CD4-positive, CD25-positive, alpha-beta regulatory T cell (primary cell): Measurements from ENCODE around the gene ZNF268. TPM values are rescaled to one million over a fixed set of nuclear protein-coding genes. Genes with fewer than 3 reads are reported as not detected.
A peak's percentile ranks its signal among the peaks of the same experiment; 100 is the strongest.
"Not testable (repeated sequence)": the region's sequence is repeated elsewhere in the genome, so short reads cannot be mapped to it uniquely, and the experiment has no call there.

Source experiments
- ATAC-seq, 2 donors: fragments of 150-1000 bp; cut with Tn5 transposase; one replicate each; pipeline ENCODE4 v1.10.0; 2021; ENCODE audit warnings: low read depth in 2 of 2, moderate number of reproducible peaks in 2 of 2, moderate library complexity in 1 of 2
- DNase-seq, 3 donors: peaks; one replicate each; pipeline versions ENCODE4 v3.0.0 to v3.0.0-alpha.2; 2012 to 2022; ENCODE audit warnings: mixed read lengths in 1 of 3
- H3K27ac ChIP-seq: one replicate; pipeline ENCODE4 v1.7.0; 2013; ENCODE audit warnings: mild to moderate bottlenecking, low read length; ENCODE audit not compliant: insufficient read depth, poor library complexity, severe bottlenecking
- H3K27me3 ChIP-seq: one replicate; pipeline ENCODE4 v1.7.0; 2013; ENCODE audit warnings: low read length; ENCODE audit not compliant: control insufficient read depth, insufficient read depth
- H3K36me3 ChIP-seq: one replicate; pipeline ENCODE4 v1.7.0; 2013; ENCODE audit warnings: mild to moderate bottlenecking, low read length, moderate library complexity; ENCODE audit not compliant: control insufficient read depth, insufficient read depth
- H3K4me1 ChIP-seq: 2 replicates; pipeline ENCODE4 v1.7.0; 2013; ENCODE audit warnings: mild to moderate bottlenecking, low read length; ENCODE audit not compliant: insufficient read depth, control insufficient read depth, poor library complexity, severe bottlenecking
- H3K4me3 ChIP-seq: one replicate; pipeline ENCODE4 v1.7.0; 2013; ENCODE audit warnings: low read depth, mild to moderate bottlenecking, low read length, moderate library complexity
- H3K9me3 ChIP-seq, 2 experiments: 1 replicate in 1 of 2; 2 replicates in 1 of 2; pipeline ENCODE4 v1.7.0; 2013; ENCODE audit warnings: low read length in 2 of 2, mild to moderate bottlenecking in 1 of 2, moderate library complexity in 1 of 2; ENCODE audit not compliant: control insufficient read depth in 2 of 2
- H3K27ac Mint-ChIP-seq, 3 donors: one replicate each; pipeline ENCODE4 v1.8.0; 2020 to 2022; ENCODE audit warnings: mild to moderate bottlenecking in 3 of 3, mixed read lengths in 3 of 3, moderate library complexity in 2 of 3
- H3K27me3 Mint-ChIP-seq: one replicate; pipeline ENCODE4 v1.8.0; 2022; ENCODE audit warnings: mild to moderate bottlenecking, mixed read lengths
- H3K36me3 Mint-ChIP-seq: one replicate; pipeline ENCODE4 v1.8.0; 2020; ENCODE audit warnings: mixed read lengths
- H3K4me1 Mint-ChIP-seq, 4 donors: one replicate each; pipeline ENCODE4 v1.8.0; 2020 to 2022; ENCODE audit warnings: mixed read lengths in 4 of 4, mild to moderate bottlenecking in 1 of 4
- H3K4me3 Mint-ChIP-seq, 4 donors: one replicate each; pipeline ENCODE4 v1.8.0; 2020 to 2022; ENCODE audit warnings: mild to moderate bottlenecking in 4 of 4, mixed read lengths in 4 of 4, moderate library complexity in 3 of 4
- H3K9me3 Mint-ChIP-seq, 7 donors: one replicate each; pipeline ENCODE4 v1.8.0; 2020 to 2022; ENCODE audit warnings: mixed read lengths in 7 of 7, mild to moderate bottlenecking in 3 of 7, moderate library complexity in 2 of 7
- polyA plus RNA-seq, 4 donors: library from polyadenylated mRNA; unstranded; fragments of 300-500 nt; fragmentation: Illumina TruSeq; gene quantifications; one replicate each; pipeline ENCODE4 v1.2.3, GENCODE V29; 2021
- total RNA-seq: library from RNA; stranded (reverse); gene quantifications from one replicate; pipeline ENCODE4 v1.2.3, GENCODE V29; 2022

Gene ZNF268
- total and polyA plus RNA-seq, 5 donors from 2014 or later = 8.0 to 21.1 (median 14.2) TPM

DNA sequence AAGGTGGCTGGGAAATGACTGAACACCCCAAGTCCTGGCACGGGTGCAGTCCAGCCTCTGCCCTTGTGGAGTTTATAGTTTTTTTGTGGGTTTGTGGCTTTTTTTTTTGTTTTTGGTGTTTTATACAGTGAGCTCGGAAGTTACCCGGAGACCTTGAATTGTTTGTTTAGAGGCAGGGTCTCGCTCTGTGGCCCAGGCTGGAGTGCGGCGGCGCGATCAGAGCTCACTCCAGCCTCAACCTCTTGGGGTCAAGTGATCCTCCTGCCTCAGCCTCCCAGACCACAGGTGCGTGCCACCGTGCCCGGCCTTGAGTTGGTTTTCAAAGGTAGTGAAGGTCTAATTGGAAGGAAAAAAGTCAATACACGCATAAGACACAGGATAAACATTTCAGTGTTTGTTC, 55.3 kb downstream of the ZNF268 start:
- Mint-ChIP-seq H3K4me3 (no peak overlapping the region), H3K27ac (no peak overlapping the region), H3K9me3 (peaks cover 2 to 31% (median 13%) of the 10 kb centered on the region in 7 donors), H3K27me3 (no peaks in the 10 kb centered on the region), H3K4me1 (peaks cover 0 to 4% (median 1%) of the 10 kb centered on the region in 4 donors), H3K36me3 (peaks cover 5% of the 10 kb centered on the region)
- Histone ChIP-seq H3K4me1 (no peaks in the 10 kb centered on the region), H3K27ac (no peak overlapping the region), H3K4me3 (no peak overlapping the region), H3K27me3 (no peaks in the 10 kb centered on the region), H3K36me3 (no peaks in the 10 kb centered on the region), H3K9me3 (peaks cover 7 to 55% of the 10 kb centered on the region in 2 experiments)
- ATAC-seq (no peak), DNase-seq (no peak)

DNA sequence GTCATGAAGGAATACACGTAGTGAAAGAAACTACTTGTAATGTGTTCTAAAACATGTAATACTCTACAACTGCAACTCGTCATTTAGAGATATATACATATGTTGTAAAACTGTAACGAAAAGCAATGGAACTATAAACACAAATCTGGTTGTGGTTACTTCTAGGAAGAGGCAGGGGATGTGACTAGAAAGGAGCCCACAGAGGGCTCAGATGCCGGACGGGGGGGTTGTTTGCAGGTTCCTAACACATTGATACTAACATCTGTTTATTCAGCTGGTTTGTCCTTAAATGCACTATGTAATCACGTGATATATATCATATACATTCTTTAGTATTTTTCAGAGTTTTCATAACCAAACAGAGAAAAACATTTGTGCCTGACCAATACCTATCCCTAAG, 70.4 kb downstream of the ZNF268 start:
- peaks cover 0 to 45% (median 19%) of the 10 kb centered on the region in 7 donors for H3K9me3 Mint-ChIP-seq
- no peaks in the 10 kb centered on the region for H3K36me3 ChIP-seq
- H3K4me1 Mint-ChIP-seq = no peaks in the 10 kb centered on the region
- no peak overlapping the region for H3K27ac Mint-ChIP-seq
- no peaks in the 10 kb centered on the region for H3K27me3 Mint-ChIP-seq
- no peaks in the 10 kb centered on the region for H3K27me3 ChIP-seq
- H3K9me3 ChIP-seq = peaks cover 8% of the 10 kb centered on the region in 2 experiments
- no peak overlapping the region for H3K4me3 Mint-ChIP-seq
- ATAC-seq = no peak
- H3K4me3 ChIP-seq = no peak overlapping the region
- no peak overlapping the region for H3K27ac ChIP-seq
- no peak for DNase-seq
- no peaks in the 10 kb centered on the region for H3K4me1 ChIP-seq
- peaks cover 3% of the 10 kb centered on the region for H3K36me3 Mint-ChIP-seq

DNA sequence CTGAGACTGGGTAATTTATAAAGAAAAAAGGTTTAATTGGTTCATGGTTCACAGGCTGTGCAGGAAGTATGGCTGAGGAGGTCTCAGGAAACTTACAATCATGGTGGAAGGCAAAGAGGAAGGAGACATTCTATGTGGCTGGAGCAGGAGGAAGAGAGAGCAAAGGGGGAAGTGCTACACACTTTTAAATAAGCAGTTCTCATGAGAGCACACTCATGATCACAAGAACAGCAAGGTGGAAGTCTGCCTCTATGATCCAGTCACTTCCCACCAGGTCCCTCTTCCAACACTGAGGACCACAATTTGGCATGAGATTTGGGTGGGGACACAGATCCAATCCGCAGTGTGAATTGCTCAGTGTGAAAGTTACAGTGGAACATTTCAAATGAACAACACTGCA, 74.5 kb downstream of the ZNF268 start:
- H3K4me1 ChIP-seq, H3K4me1 Mint-ChIP-seq, H3K27me3 ChIP-seq, H3K4me3 ChIP-seq, H3K27me3 Mint-ChIP-seq, H3K27ac Mint-ChIP-seq, H3K27ac ChIP-seq, H3K36me3 ChIP-seq, H3K36me3 Mint-ChIP-seq, DNase-seq, ATAC-seq: not testable (repeated sequence)
- peak overlapping the region in 1 of 4 donors; percentile 54 for H3K4me3 Mint-ChIP-seq
- peaks cover 0 to 35% (median 13%) of the 10 kb centered on the region in 7 donors for H3K9me3 Mint-ChIP-seq
- H3K9me3 ChIP-seq = peaks cover 8 to 13% of the 10 kb centered on the region in 2 experiments

DNA sequence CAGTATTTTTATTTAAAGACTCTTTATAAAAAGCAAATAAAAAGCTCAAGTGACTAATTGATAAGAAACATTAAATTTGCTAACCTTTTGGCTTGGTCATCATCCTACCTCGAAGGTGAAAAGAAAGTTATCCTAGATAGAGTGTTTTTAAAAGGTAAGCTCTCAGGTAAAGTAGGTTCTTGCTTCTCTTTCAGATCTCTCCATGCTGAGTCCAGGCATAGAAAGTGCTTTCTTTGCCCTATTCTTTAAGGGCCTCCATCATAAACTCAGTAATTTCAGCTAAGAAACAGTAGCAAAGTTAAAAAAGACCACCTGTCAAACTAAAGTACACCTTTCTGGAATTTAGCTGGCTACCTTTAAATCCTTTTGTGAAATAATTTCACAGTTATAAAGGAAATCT, 75.0 kb downstream of the ZNF268 start:
- Mint-ChIP-seq H3K4me1 (no peaks in the 10 kb centered on the region), H3K27ac (no peak overlapping the region), H3K27me3 (no peaks in the 10 kb centered on the region), H3K4me3 (no peak overlapping the region), H3K9me3 (peaks cover 0 to 34% (median 13%) of the 10 kb centered on the region in 7 donors), H3K36me3 (peaks cover 3% of the 10 kb centered on the region)
- no peak for DNase-seq
- Histone ChIP-seq H3K36me3 (no peaks in the 10 kb centered on the region), H3K27ac (no peak overlapping the region), H3K9me3 (peaks cover 8 to 13% of the 10 kb centered on the region in 2 experiments), H3K27me3 (no peaks in the 10 kb centered on the region), H3K4me3 (no peak overlapping the region), H3K4me1 (no peaks in the 10 kb centered on the region)
- ATAC-seq = no peak

DNA sequence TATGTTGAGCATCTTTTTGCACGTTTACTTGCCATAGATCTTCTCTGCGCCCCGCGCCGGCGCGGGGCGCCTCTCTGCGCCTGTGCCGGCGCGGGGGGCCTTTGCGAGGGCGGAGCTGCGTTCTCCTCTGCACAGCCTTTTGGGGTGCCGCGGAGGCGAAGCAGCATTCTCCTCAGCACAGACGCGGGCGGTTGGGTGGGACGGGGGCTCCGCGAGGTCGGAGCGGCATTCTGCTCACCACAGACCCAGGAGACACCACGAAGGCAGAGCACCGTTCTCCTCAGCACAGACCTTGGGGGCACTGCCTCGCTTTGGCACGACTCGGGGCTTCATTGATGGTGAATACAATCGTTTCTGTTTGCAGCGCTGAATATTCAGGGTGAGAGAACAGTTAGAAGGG, 82.9 kb downstream of the ZNF268 start:
- no peaks in the 10 kb centered on the region for H3K27me3 Mint-ChIP-seq
- H3K4me3 Mint-ChIP-seq = no peak overlapping the region
- H3K27ac Mint-ChIP-seq = no peak overlapping the region
- Histone ChIP-seq H3K27ac (no peak overlapping the region), H3K9me3 (no peaks in the 10 kb centered on the region), H3K4me3 (no peak overlapping the region), H3K27me3 (no peaks in the 10 kb centered on the region), H3K4me1 (no peaks in the 10 kb centered on the region), H3K36me3 (no peaks in the 10 kb centered on the region)
- peaks cover 0 to 1% (median 0%) of the 10 kb centered on the region in 7 donors for H3K9me3 Mint-ChIP-seq
- no peaks in the 10 kb centered on the region for H3K36me3 Mint-ChIP-seq
- ATAC-seq (no peak), DNase-seq (no peak)
- H3K4me1 Mint-ChIP-seq = no peaks in the 10 kb centered on the region

Other genes starting within 250 kb of the ZNF268 start
- 3.1 TPM for gene ZNF605, start 225.2 kb upstream of the ZNF268 start, total RNA-seq
- gene ZNF605, start 225.2 kb upstream of the ZNF268 start, polyA plus RNA-seq = 1 to 10 TPM in 3 of 4 donors, under 1 TPM in 1; 0.83 to 2.6 (median 1.7) TPM
- gene ZNF26, start 195.1 kb upstream of the ZNF268 start, total RNA-seq = 29.6 TPM
- gene ZNF26, start 195.1 kb upstream of the ZNF268 start, polyA plus RNA-seq = 10 to 100 TPM in 2 of 4 donors, 1 to 10 TPM in 2; 6.9 to 16.2 (median 12.3) TPM
- 20.2 TPM for gene ZNF84, start 144.0 kb upstream of the ZNF268 start, total RNA-seq
- 10 to 100 TPM; 11.6 to 16.5 (median 14.0) TPM for gene ZNF84, start 144.0 kb upstream of the ZNF268 start, polyA plus RNA-seq
- gene ZNF140, start 100.6 kb upstream of the ZNF268 start, total RNA-seq = 12.7 TPM
- 10 to 100 TPM; 26.0 to 31.7 (median 28.1) TPM for gene ZNF140, start 100.6 kb upstream of the ZNF268 start, polyA plus RNA-seq
- gene ZNF891, start 51.2 kb upstream of the ZNF268 start, total RNA-seq = 3.0 TPM
- under 1 TPM; 0.29 to 0.75 (median 0.48) TPM for gene ZNF891, start 51.2 kb upstream of the ZNF268 start, polyA plus RNA-seq
- gene ZNF10, start 50.9 kb upstream of the ZNF268 start, total RNA-seq = 24.2 TPM
- 10 to 100 TPM in 2 of 4 donors, 1 to 10 TPM in 2; 4.8 to 15.0 (median 10.9) TPM for gene ZNF10, start 50.9 kb upstream of the ZNF268 start, polyA plus RNA-seq
- not detected for gene ANHX, start 54.4 kb downstream of the ZNF268 start, total RNA-seq
- gene ANHX, start 54.4 kb downstream of the ZNF268 start, polyA plus RNA-seq = not detected